NCI-H2029 treated with DMSO at 0.1 percent for 48 hours (cell line): ENCODE results near the gene CRISP1.
"Not testable (repeated sequence)": the region's sequence is repeated elsewhere in the genome, so short reads cannot be mapped to it uniquely, and the experiment has no call there.

Experiments used
- DNase-seq: peaks from one replicate; lab custom pipeline; 2025; lab: John Stamatoyannopoulos, UW

Gene CRISP1

GRCh38 chr6:49839957-49840356, 26.4 kb downstream of the CRISP1 start:
- no peak for DNase-seq

GRCh38 chr6:49839162-49839561, 27.2 kb downstream of the CRISP1 start:
- no peak for DNase-seq

GRCh38 chr6:49835140-49835539, 31.2 kb downstream of the CRISP1 start:
- no peak for DNase-seq

GRCh38 chr6:49833386-49833785, 32.9 kb downstream of the CRISP1 start:
- no peak for DNase-seq

GRCh38 chr6:49826743-49827406, 39.5 kb downstream of the CRISP1 start:
- DNase-seq, result no peak

- no peak for DNase-seq
Observed at GRCh38 chr6:49815166-49815565, 51.2 kb downstream of the CRISP1 start.

- no peak for DNase-seq
Observed at GRCh38 chr6:49813248-49813647, 53.1 kb downstream of the CRISP1 start.

- no peak for DNase-seq
Observed at GRCh38 chr6:49806145-49806544, 60.2 kb downstream of the CRISP1 start.

GRCh38 chr6:49805246-49805645, 61.1 kb downstream of the CRISP1 start:
- no peak for DNase-seq

GRCh38 chr6:49801525-49801924, 64.8 kb downstream of the CRISP1 start:
- DNase-seq, result no peak

- DNase-seq, result no peak
Observed at GRCh38 chr6:49799090-49799489, 67.2 kb downstream of the CRISP1 start.

GRCh38 chr6:49796842-49797455, 69.4 kb downstream of the CRISP1 start:
- DNase-seq, result not testable (repeated sequence)

GRCh38 chr6:49790341-49790740, 76.0 kb downstream of the CRISP1 start:
- no peak for DNase-seq

GRCh38 chr6:49787176-49787575, 79.2 kb downstream of the CRISP1 start, which contains the start of gene PGK2:
Gene PGK2 (minus strand): TSS chr6:49787285. CDS start chr6:49787187, 98 bp downstream.
- DNase-seq, result no peak

- DNase-seq, result no peak
Observed at GRCh38 chr6:49784272-49784671, 82.1 kb downstream of the CRISP1 start.
